ENCODE measurements around the gene NMB. TPM values are rescaled to one million over a fixed set of nuclear protein-coding genes. Genes with fewer than 3 reads are reported as not detected.

NMB gene
- total and polyA plus RNA-seq, 2 experiments from 2014 or later: 18.1 to 22.0 TPM

DNA sequence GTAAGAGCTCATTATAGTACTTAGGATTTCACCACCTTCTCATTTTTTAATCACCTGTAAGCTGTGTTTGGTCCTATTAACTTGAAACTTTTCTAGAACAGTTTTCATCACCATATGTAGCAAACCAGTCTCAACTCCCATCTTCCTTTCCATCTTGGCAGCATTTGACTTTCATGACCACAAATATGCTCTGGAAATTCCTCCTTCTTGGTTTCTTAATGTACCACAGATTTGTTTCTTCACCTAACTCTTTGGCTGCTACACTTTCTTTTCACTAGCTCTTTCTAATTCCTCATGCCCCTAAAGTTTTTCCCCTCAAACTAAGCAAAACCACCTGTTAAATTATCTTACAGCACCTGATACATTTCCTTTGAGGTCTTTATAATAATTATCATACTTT, 13.2 kb upstream of the NMB start (continued):
- TF ChIP-seq, protein P1, sequence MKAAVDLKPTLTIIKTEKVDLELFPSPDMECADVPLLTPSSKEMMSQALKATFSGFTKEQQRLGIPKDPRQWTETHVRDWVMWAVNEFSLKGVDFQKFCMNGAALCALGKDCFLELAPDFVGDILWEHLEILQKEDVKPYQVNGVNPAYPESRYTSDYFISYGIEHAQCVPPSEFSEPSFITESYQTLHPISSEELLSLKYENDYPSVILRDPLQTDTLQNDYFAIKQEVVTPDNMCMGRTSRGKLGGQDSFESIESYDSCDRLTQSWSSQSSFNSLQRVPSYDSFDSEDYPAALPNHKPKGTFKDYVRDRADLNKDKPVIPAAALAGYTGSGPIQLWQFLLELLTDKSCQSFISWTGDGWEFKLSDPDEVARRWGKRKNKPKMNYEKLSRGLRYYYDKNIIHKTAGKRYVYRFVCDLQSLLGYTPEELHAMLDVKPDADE (IDR thresholded peaks at IDR 0.05): no peak
- TF ChIP-seq CTCF (conservative IDR thresholded peaks at IDR 0.05; ENCODE audit: low read depth in 2 of 2): no peak

- peaks cover 67% of the 10 kb centered on the region for H3K36me3 Mint-ChIP-seq (ENCODE audit: low read depth)
- no peak for ATAC-seq
- TF ChIP-seq CTCF (conservative IDR thresholded peaks at IDR 0.05; ENCODE audit: low read depth in 2 of 2) (no peak), ZNF114 (CRISPR knock-in tag; IDR thresholded peaks at IDR 0.05) (no peak), CREB1 (CRISPR knock-in tag; IDR thresholded peaks at IDR 0.05; ENCODE audit: low read depth) (no peak), EZH2phosphoT487 (IDR thresholded peaks at IDR 0.05; ENCODE audit: unreplicated experiment) (no peak), NANOG (IDR thresholded peaks at IDR 0.05; ENCODE audit: borderline replicate concordance) (no peak), STAT1 (IDR thresholded peaks at IDR 0.05; ENCODE audit: unreplicated experiment) (no peak), EZH2 (IDR thresholded peaks at IDR 0.05; ENCODE audit: low read depth, unreplicated experiment) (no peak)
- TF ChIP-seq, protein P1 (IDR thresholded peaks at IDR 0.05): no peak
- TF ChIP-seq, protein P2, sequence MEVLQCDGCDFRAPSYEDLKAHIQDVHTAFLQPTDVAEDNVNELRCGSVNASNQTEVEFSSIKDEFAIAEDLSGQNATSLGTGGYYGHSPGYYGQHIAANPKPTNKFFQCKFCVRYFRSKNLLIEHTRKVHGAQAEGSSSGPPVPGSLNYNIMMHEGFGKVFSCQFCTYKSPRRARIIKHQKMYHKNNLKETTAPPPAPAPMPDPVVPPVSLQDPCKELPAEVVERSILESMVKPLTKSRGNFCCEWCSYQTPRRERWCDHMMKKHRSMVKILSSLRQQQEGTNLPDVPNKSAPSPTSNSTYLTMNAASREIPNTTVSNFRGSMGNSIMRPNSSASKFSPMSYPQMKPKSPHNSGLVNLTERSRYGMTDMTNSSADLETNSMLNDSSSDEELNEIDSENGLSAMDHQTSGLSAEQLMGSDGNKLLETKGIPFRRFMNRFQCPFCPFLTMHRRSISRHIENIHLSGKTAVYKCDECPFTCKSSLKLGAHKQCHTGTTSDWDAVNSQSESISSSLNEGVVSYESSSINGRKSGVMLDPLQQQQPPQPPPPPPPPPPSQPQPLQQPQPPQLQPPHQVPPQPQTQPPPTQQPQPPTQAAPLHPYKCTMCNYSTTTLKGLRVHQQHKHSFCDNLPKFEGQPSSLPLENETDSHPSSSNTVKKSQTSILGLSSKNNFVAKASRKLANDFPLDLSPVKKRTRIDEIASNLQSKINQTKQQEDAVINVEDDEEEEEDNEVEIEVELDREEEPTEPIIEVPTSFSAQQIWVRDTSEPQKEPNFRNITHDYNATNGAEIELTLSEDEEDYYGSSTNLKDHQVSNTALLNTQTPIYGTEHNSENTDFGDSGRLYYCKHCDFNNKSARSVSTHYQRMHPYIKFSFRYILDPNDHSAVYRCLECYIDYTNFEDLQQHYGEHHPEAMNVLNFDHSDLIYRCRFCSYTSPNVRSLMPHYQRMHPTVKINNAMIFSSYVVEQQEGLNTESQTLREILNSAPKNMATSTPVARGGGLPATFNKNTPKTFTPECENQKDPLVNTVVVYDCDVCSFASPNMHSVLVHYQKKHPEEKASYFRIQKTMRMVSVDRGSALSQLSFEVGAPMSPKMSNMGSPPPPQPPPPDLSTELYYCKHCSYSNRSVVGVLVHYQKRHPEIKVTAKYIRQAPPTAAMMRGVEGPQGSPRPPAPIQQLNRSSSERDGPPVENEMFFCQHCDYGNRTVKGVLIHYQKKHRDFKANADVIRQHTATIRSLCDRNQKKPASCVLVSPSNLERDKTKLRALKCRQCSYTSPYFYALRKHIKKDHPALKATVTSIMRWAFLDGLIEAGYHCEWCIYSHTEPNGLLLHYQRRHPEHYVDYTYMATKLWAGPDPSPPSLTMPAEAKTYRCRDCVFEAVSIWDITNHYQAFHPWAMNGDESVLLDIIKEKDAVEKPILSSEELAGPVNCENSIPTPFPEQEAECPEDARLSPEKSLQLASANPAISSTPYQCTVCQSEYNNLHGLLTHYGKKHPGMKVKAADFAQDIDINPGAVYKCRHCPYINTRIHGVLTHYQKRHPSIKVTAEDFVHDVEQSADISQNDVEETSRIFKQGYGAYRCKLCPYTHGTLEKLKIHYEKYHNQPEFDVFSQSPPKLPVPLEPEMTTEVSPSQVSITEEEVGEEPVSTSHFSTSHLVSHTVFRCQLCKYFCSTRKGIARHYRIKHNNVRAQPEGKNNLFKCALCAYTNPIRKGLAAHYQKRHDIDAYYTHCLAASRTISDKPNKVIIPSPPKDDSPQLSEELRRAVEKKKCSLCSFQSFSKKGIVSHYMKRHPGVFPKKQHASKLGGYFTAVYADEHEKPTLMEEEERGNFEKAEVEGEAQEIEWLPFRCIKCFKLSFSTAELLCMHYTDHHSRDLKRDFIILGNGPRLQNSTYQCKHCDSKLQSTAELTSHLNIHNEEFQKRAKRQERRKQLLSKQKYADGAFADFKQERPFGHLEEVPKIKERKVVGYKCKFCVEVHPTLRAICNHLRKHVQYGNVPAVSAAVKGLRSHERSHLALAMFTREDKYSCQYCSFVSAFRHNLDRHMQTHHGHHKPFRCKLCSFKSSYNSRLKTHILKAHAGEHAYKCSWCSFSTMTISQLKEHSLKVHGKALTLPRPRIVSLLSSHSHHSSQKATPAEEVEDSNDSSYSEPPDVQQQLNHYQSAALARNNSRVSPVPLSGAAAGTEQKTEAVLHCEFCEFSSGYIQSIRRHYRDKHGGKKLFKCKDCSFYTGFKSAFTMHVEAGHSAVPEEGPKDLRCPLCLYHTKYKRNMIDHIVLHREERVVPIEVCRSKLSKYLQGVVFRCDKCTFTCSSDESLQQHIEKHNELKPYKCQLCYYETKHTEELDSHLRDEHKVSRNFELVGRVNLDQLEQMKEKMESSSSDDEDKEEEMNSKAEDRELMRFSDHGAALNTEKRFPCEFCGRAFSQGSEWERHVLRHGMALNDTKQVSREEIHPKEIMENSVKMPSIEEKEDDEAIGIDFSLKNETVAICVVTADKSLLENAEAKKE (CRISPR knock-in tag; IDR thresholded peaks at IDR 0.05): no peak
These were observed 11.7 kb upstream of the NMB start for GRCh38 chr15:84669726-84670125.

More at GRCh38 chr15:84669726-84670125, 11.7 kb upstream of the NMB start:
- Histone ChIP-seq H3F3A (replicated peaks; ENCODE audit: low read depth) (0 out of 2 replicates have a peak, but pooled peaks cover 11% of the 10 kb centered on the region), H3K9me2 (ENCODE audit: insufficient read depth) (no peaks in the 10 kb centered on the region), H3K27me3 (ENCODE audit: insufficient read depth) (no peaks in the 10 kb centered on the region), H3K27ac (ENCODE audit: low read depth) (no peak overlapping the region), H4K20me1 (replicated peaks; ENCODE audit: insufficient read depth) (peaks cover 3% of the 10 kb centered on the region), H3K4me3 (no peak overlapping the region), H3K79me2 (replicated peaks; ENCODE audit: insufficient read depth) (0 out of 2 replicates have a peak, but pooled peaks cover 6% of the 10 kb centered on the region), H2AFZ (no peak overlapping the region), H3K36me3 (ENCODE audit: insufficient read depth) (peaks cover 49% of the 10 kb centered on the region), H3K4me2 (no peak overlapping the region), H3K4me1 (ENCODE audit: insufficient read depth) (no peaks in the 10 kb centered on the region)
- no peak overlapping the region for H3K27ac Mint-ChIP-seq
- peaks cover 2% of the 10 kb centered on the region for H3K27me3 Mint-ChIP-seq (ENCODE audit: insufficient read depth, low read depth, poor library complexity)
- H3K4me3 Mint-ChIP-seq: no peak overlapping the region
- H3K4me1 Mint-ChIP-seq: no peaks in the 10 kb centered on the region
- DNase-seq (ENCODE audit: low spot score): no peak
- H3K9me3 Mint-ChIP-seq: 0 out of 3 replicates have a peak, but pooled peaks cover 3% of the 10 kb centered on the region
